GM12892 (cell line): Measurements from ENCODE around the gene HTRA3.

Experiments used
- POLR2A ChIP-seq: IDR thresholded peaks from 2 replicates; pipeline ENCODE4 v1.6.1; 2011; ENCODE audit warnings: low read depth, low read length, control low read depth
- TAF1 ChIP-seq: IDR thresholded peaks from 2 replicates; pipeline ENCODE4 v1.6.1; 2011; ENCODE audit warnings: low read depth, mild to moderate bottlenecking, control low read depth, low read length, borderline replicate concordance

DNA sequence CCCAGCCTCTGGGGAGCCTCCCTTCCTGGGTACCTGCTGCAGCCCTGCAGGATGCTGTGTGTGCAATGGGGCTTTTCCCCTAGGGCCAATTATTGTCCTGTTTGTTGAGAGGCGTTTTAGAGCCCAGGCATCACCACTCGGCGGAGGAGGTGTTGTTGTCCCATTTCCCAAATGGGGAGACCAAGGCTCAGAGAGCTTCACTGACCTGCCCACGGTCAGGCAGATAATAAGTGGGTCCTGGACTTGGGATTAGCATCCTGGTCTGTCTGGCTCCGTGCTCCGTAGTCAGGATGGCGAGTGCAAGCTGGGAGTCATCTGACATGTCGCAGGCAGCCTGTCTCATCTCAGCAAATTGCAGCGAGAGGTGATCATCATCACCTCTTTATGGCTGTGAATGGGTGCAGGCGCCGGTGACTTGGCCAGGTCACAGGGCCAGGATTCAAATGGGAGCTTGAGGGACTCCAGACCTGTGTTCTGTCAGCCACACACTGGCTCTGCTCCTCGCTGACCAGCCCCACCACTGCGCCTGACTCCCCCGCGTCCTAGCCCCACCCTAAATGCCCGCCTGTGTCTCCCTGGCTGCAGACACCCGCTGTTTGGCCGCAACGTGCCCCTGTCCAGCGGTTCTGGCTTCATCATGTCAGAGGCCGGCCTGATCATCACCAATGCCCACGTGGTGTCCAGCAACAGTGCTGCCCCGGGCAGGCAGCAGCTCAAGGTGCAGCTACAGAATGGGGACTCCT lies 16.6 kb downstream of the HTRA3 start:
- TF ChIP-seq POLR2A = no peak
- no peak for TF ChIP-seq TAF1
